Smooth muscle cell (in vitro differentiated cells): Measurements from ENCODE around the gene TLK1. TPM values are rescaled to one million over a fixed set of nuclear protein-coding genes. Genes with fewer than 3 reads are reported as not detected.

ENCODE experiments used
- DNase-seq: peaks from one replicate; lab custom pipeline; 2025; ENCODE audit not compliant: unreplicated experiment; lab: John Stamatoyannopoulos, UW
- H2AFZ ChIP-seq: fragments of 200-600 bp; sonication (generic); 2 replicates; pipeline ENCODE4 v1.6.0; 2016; ENCODE audit warnings: antibody characterized with exemption, low read depth, mild to moderate bottlenecking
- H3F3A ChIP-seq: fragments of 200-600 bp; sonication (generic); 2 replicates; pipeline ENCODE4 v1.6.0; 2017; ENCODE audit warnings: antibody characterized with exemption, low read depth
- H3K27ac ChIP-seq: fragments of 200-600 bp; sonication (generic); 2 replicates; pipeline ENCODE4 v1.5.1; 2016; ENCODE audit warnings: low read depth, mild to moderate bottlenecking
- H3K27me3 ChIP-seq: fragments of 200-600 bp; sonication (generic); 2 replicates; pipeline ENCODE4 v1.6.1; 2016; ENCODE audit warnings: low read depth, mild to moderate bottlenecking
- H3K36me3 ChIP-seq: fragments of 200-600 bp; sonication (generic); 2 replicates; pipeline ENCODE4 v1.5.1; 2016; ENCODE audit warnings: low read depth
- H3K4me1 ChIP-seq: fragments of 200-600 bp; sonication (generic); 2 replicates; pipeline ENCODE4 v1.5.1; 2016; ENCODE audit warnings: low read depth
- H3K4me2 ChIP-seq: fragments of 200-600 bp; sonication (generic); 2 replicates; pipeline ENCODE4 v1.6.0; 2016; ENCODE audit warnings: mild to moderate bottlenecking
- H3K4me3 ChIP-seq: fragments of 200-600 bp; sonication (generic); 2 replicates; pipeline ENCODE4 v1.5.1; 2016; ENCODE audit warnings: mild to moderate bottlenecking
- H3K79me2 ChIP-seq: fragments of 200-600 bp; sonication (generic); 2 replicates; pipeline ENCODE4 v1.6.0; 2016; ENCODE audit warnings: low read depth, mild to moderate bottlenecking
- H3K9ac ChIP-seq: fragments of 200-600 bp; sonication (generic); 2 replicates; pipeline ENCODE4 v1.6.0; 2016; ENCODE audit warnings: low read depth
- H3K9me3 ChIP-seq: fragments of 200-600 bp; sonication (generic); replicated peaks from 2 replicates; pipeline ENCODE4 v1.5.1; 2016; ENCODE audit warnings: low read depth
- H4K20me1 ChIP-seq: fragments of 200-600 bp; sonication (generic); 2 replicates; pipeline ENCODE4 v1.6.0; 2016; ENCODE audit warnings: low read depth
- whole genome bisulfite sequencing: methylation state at CpG from one replicate; pipeline ENCODE4 v1.1.7; 2016; ENCODE audit warnings: low lambda C conversion rate; 5-methylcytosine and 5-hydroxymethylcytosine counted together
- polyA plus RNA-seq: library from polyadenylated mRNA; unstranded; fragments of >200 nt; fragmentation: Nextera tagmentation; extraction: Ambion mirVana; gene quantifications from 2 replicates; pipeline ENCODE4 v1.2.1, GENCODE V29; 2016
- total RNA-seq: library from RNA; depleted of rRNA; stranded (reverse); fragments of >200 nt; gene quantifications from 2 replicates; pipeline ENCODE4 v1.2.3, GENCODE V29; 2014
- TF ChIP-seq, protein P1 (sequence below): fragments of 200-600 bp; sonication (generic); IDR thresholded peaks from 2 replicates; pipeline ENCODE4 v1.5.1; 2017; ENCODE audit warnings: borderline replicate concordance, mild to moderate bottlenecking, antibody characterized with exemption; ENCODE audit not compliant: insufficient read depth, poor library complexity, severe bottlenecking

Gene TLK1
- total and polyA plus RNA-seq, 2 experiments from 2014 or later: 3.2 to 20.0 TPM

DNA sequence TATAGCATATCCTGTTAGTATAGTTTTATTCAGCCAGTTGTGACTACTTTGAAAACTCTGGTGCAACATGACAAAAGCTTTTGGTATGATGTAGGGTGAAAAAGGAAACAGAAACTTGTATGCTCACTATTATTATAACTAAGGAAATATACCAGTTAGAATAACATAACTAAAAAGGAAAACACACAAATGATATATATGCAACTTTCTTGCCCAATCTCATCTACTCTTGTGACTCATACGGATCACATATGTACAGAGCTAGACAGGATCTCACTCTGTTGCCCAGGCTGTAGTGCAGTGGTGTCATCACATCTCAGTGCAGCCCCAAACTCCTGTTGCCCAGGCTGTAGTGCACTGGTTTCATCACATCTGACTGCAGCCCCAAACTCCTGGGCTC lies 12.4 kb upstream of the TLK1 start:
- Histone ChIP-seq H3K79me2 (no peaks in the 10 kb centered on the region), H3K4me2 (no peak overlapping the region), H3K4me3 (no peak overlapping the region), H4K20me1 (no peaks in the 10 kb centered on the region), H3F3A (no peaks in the 10 kb centered on the region), H3K9ac (no peak overlapping the region), H3K4me1 (no peaks in the 10 kb centered on the region), H3K27me3 (no peaks in the 10 kb centered on the region), H3K27ac (no peak overlapping the region), H3K36me3 (no peaks in the 10 kb centered on the region), H2AFZ (no peak overlapping the region), H3K9me3 (no peaks in the 10 kb centered on the region)
- DNase-seq: no peak
- TF ChIP-seq, protein P1, sequence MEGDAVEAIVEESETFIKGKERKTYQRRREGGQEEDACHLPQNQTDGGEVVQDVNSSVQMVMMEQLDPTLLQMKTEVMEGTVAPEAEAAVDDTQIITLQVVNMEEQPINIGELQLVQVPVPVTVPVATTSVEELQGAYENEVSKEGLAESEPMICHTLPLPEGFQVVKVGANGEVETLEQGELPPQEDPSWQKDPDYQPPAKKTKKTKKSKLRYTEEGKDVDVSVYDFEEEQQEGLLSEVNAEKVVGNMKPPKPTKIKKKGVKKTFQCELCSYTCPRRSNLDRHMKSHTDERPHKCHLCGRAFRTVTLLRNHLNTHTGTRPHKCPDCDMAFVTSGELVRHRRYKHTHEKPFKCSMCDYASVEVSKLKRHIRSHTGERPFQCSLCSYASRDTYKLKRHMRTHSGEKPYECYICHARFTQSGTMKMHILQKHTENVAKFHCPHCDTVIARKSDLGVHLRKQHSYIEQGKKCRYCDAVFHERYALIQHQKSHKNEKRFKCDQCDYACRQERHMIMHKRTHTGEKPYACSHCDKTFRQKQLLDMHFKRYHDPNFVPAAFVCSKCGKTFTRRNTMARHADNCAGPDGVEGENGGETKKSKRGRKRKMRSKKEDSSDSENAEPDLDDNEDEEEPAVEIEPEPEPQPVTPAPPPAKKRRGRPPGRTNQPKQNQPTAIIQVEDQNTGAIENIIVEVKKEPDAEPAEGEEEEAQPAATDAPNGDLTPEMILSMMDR: no peak
- WGBS: 86% methylated on average over 1 of the region's 1 CpG

DNA sequence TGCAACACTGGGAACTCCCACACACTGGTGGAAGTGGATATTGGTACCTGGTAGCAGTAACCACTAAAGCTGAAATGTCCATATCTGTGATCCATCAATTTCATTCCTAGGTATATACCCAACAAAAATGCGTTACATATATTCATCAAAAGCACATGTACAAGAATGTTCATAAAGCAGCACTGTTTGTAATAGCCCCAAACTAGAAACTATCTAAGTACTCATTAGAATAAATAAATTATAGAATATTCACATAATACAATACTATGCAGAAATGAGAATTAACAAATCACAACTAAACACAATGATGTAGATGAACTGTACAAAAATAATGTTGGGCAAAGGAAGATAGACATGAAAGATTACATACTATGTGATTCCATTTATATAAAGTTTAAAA lies 11.1 kb upstream of the TLK1 start:
- Histone ChIP-seq H3K4me1 (no peaks in the 10 kb centered on the region), H3K9ac (no peak overlapping the region), H3K36me3 (no peaks in the 10 kb centered on the region), H3K4me2 (no peak overlapping the region), H3F3A (no peaks in the 10 kb centered on the region), H3K27ac (no peak overlapping the region), H3K79me2 (no peaks in the 10 kb centered on the region), H3K27me3 (no peaks in the 10 kb centered on the region), H3K9me3 (no peaks in the 10 kb centered on the region), H4K20me1 (no peaks in the 10 kb centered on the region), H2AFZ (no peak overlapping the region), H3K4me3 (no peak overlapping the region)
- TF ChIP-seq, protein P1: no peak
- WGBS: 94% methylated on average over 1 of the region's 1 CpG
- DNase-seq: no peak

DNA sequence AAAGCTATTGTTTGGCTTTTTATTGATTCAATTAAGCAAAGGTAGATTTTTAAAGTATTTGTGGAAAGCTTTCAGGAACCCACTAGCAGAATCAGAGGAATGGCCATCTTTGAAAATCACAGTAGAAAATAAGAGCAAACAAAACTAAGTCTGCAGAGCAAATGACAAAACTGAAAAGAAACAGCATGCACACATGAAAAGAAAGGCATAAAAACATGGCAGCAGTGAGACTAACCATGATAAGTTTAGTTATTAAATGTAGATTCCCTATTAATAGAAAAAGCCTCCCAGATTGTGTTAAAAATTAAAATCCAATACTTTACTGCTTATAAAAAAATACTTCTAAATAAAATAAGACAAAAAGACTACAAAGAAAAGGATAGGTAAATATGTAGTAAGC lies 9.1 kb upstream of the TLK1 start:
- Histone ChIP-seq H4K20me1 (no peaks in the 10 kb centered on the region), H3K36me3 (no peaks in the 10 kb centered on the region), H3K4me3 (no peak overlapping the region), H3K9ac (no peak overlapping the region), H3K4me2 (no peak overlapping the region), H3K79me2 (no peaks in the 10 kb centered on the region), H3K9me3 (no peaks in the 10 kb centered on the region), H3K27me3 (no peaks in the 10 kb centered on the region), H3F3A (no peaks in the 10 kb centered on the region), H2AFZ (peak overlapping the region; percentile 52), H3K4me1 (no peaks in the 10 kb centered on the region), H3K27ac (no peak overlapping the region)
- DNase-seq: no peak
- TF ChIP-seq, protein P1: no peak

DNA sequence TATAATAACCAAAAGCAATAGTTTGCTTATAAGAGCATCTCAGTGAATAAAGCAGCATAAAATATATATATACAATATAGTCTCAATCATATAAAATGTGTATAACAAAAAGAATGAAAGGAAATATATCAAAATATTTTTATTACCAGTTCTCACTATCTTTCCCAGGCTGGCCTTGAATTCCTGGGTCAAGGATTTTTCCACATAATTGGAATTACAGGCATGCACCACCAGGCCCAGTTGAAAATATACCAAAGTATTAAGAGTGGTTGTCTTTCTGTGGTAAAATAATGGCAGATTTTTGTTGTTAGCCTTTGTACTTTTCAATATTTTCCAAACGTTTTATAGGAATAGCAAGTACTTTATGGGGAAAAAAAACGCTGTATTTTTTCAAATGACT lies 8.6 kb upstream of the TLK1 start:
- Histone ChIP-seq H3K9ac (no peak overlapping the region), H4K20me1 (no peaks in the 10 kb centered on the region), H3K36me3 (no peaks in the 10 kb centered on the region), H3K4me3 (no peak overlapping the region), H3K27ac (no peak overlapping the region), H3K4me1 (no peaks in the 10 kb centered on the region), H2AFZ (peak overlapping the region; percentile 52), H3K79me2 (no peaks in the 10 kb centered on the region), H3K9me3 (no peaks in the 10 kb centered on the region), H3F3A (no peaks in the 10 kb centered on the region), H3K27me3 (no peaks in the 10 kb centered on the region), H3K4me2 (no peak overlapping the region)
- DNase-seq: no peak
- TF ChIP-seq, protein P1: no peak
- WGBS: 59% methylated on average over 2 of the region's 2 CpGs
